SK-N-SH treated with all-trans-retinoic acid at 6 μM for 48 hours (cell line): ENCODE data around the gene UHMK1.

ENCODE experiments used
- CSDC2 ChIP-seq: fragments of 250-450 bp; sonication (Bioruptor Pico); IDR thresholded peaks from 2 replicates; pipeline ENCODE4 v1.5.0; 2020; ENCODE audit warnings: mild to moderate bottlenecking, moderate library complexity
- PATZ1 ChIP-seq: fragments of 250-450 bp; sonication (Bioruptor Pico); IDR thresholded peaks from 2 replicates; pipeline ENCODE4 v1.8.0; 2020; ENCODE audit warnings: mild to moderate bottlenecking, moderate library complexity, borderline replicate concordance
- PPARA ChIP-seq: fragments of 250-450 bp; sonication (Bioruptor Pico); IDR thresholded peaks from 2 replicates; pipeline ENCODE4 v1.5.0; 2020; ENCODE audit warnings: mild to moderate bottlenecking, borderline replicate concordance
- RARB ChIP-seq: fragments of 250-450 bp; sonication (Bioruptor Pico); IDR thresholded peaks from 2 replicates; pipeline ENCODE4 v1.8.0; 2021; ENCODE audit warnings: mild to moderate bottlenecking, moderate library complexity
- TCF4 ChIP-seq: fragments of 250-450 bp; sonication (Bioruptor Pico); IDR thresholded peaks from 2 replicates; pipeline ENCODE4 v1.8.0; 2021; ENCODE audit warnings: mild to moderate bottlenecking, moderate library complexity, borderline replicate concordance
- ZFP3 ChIP-seq: fragments of 250-450 bp; sonication (Bioruptor Pico); IDR thresholded peaks from 2 replicates; pipeline ENCODE4 v1.5.0; 2020; ENCODE audit warnings: mild to moderate bottlenecking, moderate library complexity
- ZFP30 ChIP-seq: fragments of 450-650 bp; formaldehyde crosslinking; IDR thresholded peaks from 2 replicates; pipeline ENCODE4 v1.5.0; 2022; ENCODE audit warnings: mild to moderate bottlenecking, moderate library complexity
- ZNF8 ChIP-seq: fragments of 450-650 bp; formaldehyde crosslinking; IDR thresholded peaks from 2 replicates; pipeline ENCODE4 v1.5.0; 2020; ENCODE audit warnings: mild to moderate bottlenecking, moderate library complexity

- TF ChIP-seq ZFP3 (CRISPR knock-in tag) (no peak; the same call in 1 of the 2 replicates), PATZ1 (no peak), CSDC2 (no peak), PPARA (CRISPR knock-in tag) (no peak), RARB (CRISPR knock-in tag) (no peak), TCF4 (CRISPR knock-in tag) (no peak), ZFP30 (CRISPR knock-in tag) (no peak), ZNF8 (CRISPR knock-in tag) (no peak)
These were observed 64.2 kb downstream of the UHMK1 start, which contains the start of gene UAP1 for GRCh38 chr1:162561616-162562469.
